HG03575 (cell line): ENCODE measurements around the gene CFB.
"Not testable (repeated sequence)": the region's sequence is repeated elsewhere in the genome, so short reads cannot be mapped to it uniquely, and the experiment has no call there.

Experiments used
- ATAC-seq: cut with Tn5 transposase; IDR thresholded peaks from one replicate; pipeline ENCODE4 v1.9.1; 2021; ENCODE audit not compliant: unreplicated experiment, insufficient number of reproducible peaks, low FRiP score; ENCODE audit errors: extremely low read depth

Gene CFB

GRCh38 chr6:31968326-31968725 is 22.4 kb downstream of the CFB start:
- no peak for ATAC-seq

GRCh38 chr6:31968791-31969711 is 23.2 kb downstream of the CFB start:
- no peak for ATAC-seq

- no peak for ATAC-seq
Measured at GRCh38 chr6:31969712-31970603, 24.1 kb downstream of the CFB start.

GRCh38 chr6:31970604-31971271 is 24.8 kb downstream of the CFB start:
- ATAC-seq, result no peak

GRCh38 chr6:31971279-31971992 is 25.5 kb downstream of the CFB start:
- no peak for ATAC-seq

- peak; percentile 50 for ATAC-seq
Measured at GRCh38 chr6:31971993-31972708, 26.3 kb downstream of the CFB start, which contains the start of gene DXO. Gene DXO, minus strand, starts transcription at chr6:31972138. Its CDS starts 463 bp downstream, at chr6:31971675.

- no peak for ATAC-seq
Measured at GRCh38 chr6:31972709-31973350, 26.9 kb downstream of the CFB start.

GRCh38 chr6:31976065-31976464 is 30.2 kb downstream of the CFB start:
- not testable (repeated sequence) for ATAC-seq

GRCh38 chr6:31977816-31978431 is 32.0 kb downstream of the CFB start:
- ATAC-seq, result no peak

GRCh38 chr6:31978831-31979230 is 32.9 kb downstream of the CFB start:
- ATAC-seq, result no peak

GRCh38 chr6:31979238-31979898 is 33.5 kb downstream of the CFB start:
- no peak for ATAC-seq

GRCh38 chr6:31980195-31980876 is 34.4 kb downstream of the CFB start:
- ATAC-seq, result not testable (repeated sequence)

GRCh38 chr6:31980998-31981397 is 35.1 kb downstream of the CFB start:
- ATAC-seq, result not testable (repeated sequence)

GRCh38 chr6:31981744-31982143 is 35.8 kb downstream of the CFB start, which contains the start of gene C4A:
Gene C4A, plus strand, starts transcription at chr6:31982057. Its CDS starts 51 bp downstream, at chr6:31982108.
- ATAC-seq, result not testable (repeated sequence)

GRCh38 chr6:31989363-31989762 is 43.5 kb downstream of the CFB start:
- ATAC-seq, result not testable (repeated sequence)

- ATAC-seq, result not testable (repeated sequence)
Measured at GRCh38 chr6:31994421-31994820, 48.5 kb downstream of the CFB start.
